Prostate gland (tissue), 2 donors: Measurements from ENCODE around the gene MYL4. TPM values are rescaled to one million over a fixed set of nuclear protein-coding genes. Genes with fewer than 3 reads are reported as not detected.
A peak's percentile ranks its signal among the peaks of the same experiment; 100 is the strongest.

Experiments used
- DNase-seq: peaks from one replicate; pipeline ENCODE4 v3.0.0-alpha.2; 2019; ENCODE audit warnings: low spot score
- H3K27ac ChIP-seq, 2 donors: fragments of 200-600 bp; sonication (generic); 2 replicates each; pipeline ENCODE4 v1.5.1; 2017 to 2019
- H3K27me3 ChIP-seq: fragments of 200-600 bp; sonication (generic); replicated peaks from 2 replicates; pipeline ENCODE4 v1.5.1; 2019; ENCODE audit not compliant: insufficient read depth
- H3K36me3 ChIP-seq, 2 donors: fragments of 200-600 bp; sonication (generic); 1 replicate in 1 of 2; 2 replicates in 1 of 2; pipeline versions ENCODE4 v1.5.1 to v1.8.1; 2017 to 2019
- H3K4me1 ChIP-seq: fragments of 200-600 bp; sonication (generic); replicated peaks from 2 replicates; pipeline ENCODE4 v1.5.1; 2019
- H3K4me3 ChIP-seq, 2 donors: fragments of 200-600 bp; sonication (generic); 2 replicates each; pipeline ENCODE4 v1.5.1; 2017 to 2019
- H3K9me3 ChIP-seq: fragments of 200-600 bp; sonication (generic); 2 replicates; pipeline ENCODE4 v1.5.1; 2017
- CTCF ChIP-seq, 4 experiments: fragments of 200-600 bp in 2 of 4; fragments of 450-650 bp in 2 of 4; sonication (generic) in 2 of 4; IDR thresholded peaks; 1 replicate in 3 of 4; 2 replicates in 1 of 4; pipeline ENCODE4 v1.5.1; 2016 to 2019; ENCODE audit warnings: antibody characterized with exemption in 4 of 4, mild to moderate bottlenecking in 2 of 4, moderate library complexity in 2 of 4
- POLR2A ChIP-seq: fragments of 450-650 bp; IDR thresholded peaks from one replicate; pipeline ENCODE4 v1.6.1; 2016; ENCODE audit warnings: antibody characterized with exemption, mild to moderate bottlenecking
- POLR2AphosphoS5 ChIP-seq: sonication (generic); formaldehyde crosslinking; IDR thresholded peaks from one replicate; pipeline ENCODE4 v1.6.1; 2017; ENCODE audit warnings: antibody characterized with exemption
- WGBS: methylation state at CpG from one replicate; pipeline ENCODE4 v1.1.5; 2018; 5-methylcytosine and 5-hydroxymethylcytosine counted together
- intact Hi-C: fragments of 100-400 bp; cut with DNase I; formaldehyde crosslinking; loops from one replicate; pipeline ENCODE4 v1.14.2; 2022
- total RNA-seq, 2 donors: library from RNA; depleted of rRNA; stranded (reverse); fragments of >200 nt; gene quantifications; one replicate each; pipeline ENCODE4 v1.1.0, GENCODE V29; 2016

MYL4 gene
- total RNA-seq, 2 donors from 2014 or later = 4.3 TPM; not detected in 1

GRCh38 chr17:47252209-47252608 lies 43.1 kb downstream of the MYL4 start:
- WGBS = 100% methylated on average over 1 of the region's 1 CpG
- Histone ChIP-seq H3K36me3 (no peaks in the 10 kb centered on the region), H3K4me1 (no peaks in the 10 kb centered on the region), H3K27ac (no peak overlapping the region), H3K4me3 (no peak overlapping the region), H3K27me3 (no peaks in the 10 kb centered on the region), H3K9me3 (no peaks in the 10 kb centered on the region)
- TF ChIP-seq CTCF (IDR thresholded peaks at IDR 0.05) (no peak), POLR2AphosphoS5 (no peak), POLR2A (no peak)
- DNase-seq = no peak
- intact Hi-C loops = no loop called here

- no peaks in the 10 kb centered on the region for H3K27me3 ChIP-seq
- H3K27ac ChIP-seq = no peak overlapping the region
- no peaks in the 10 kb centered on the region for H3K36me3 ChIP-seq
- TF ChIP-seq CTCF (IDR thresholded peaks at IDR 0.05) (no peak), POLR2AphosphoS5 (no peak), POLR2A (no peak)
- H3K9me3 ChIP-seq = no peaks in the 10 kb centered on the region
- no peaks in the 10 kb centered on the region for H3K4me1 ChIP-seq
- WGBS = 67% methylated on average over 10 of the region's 10 CpGs
- intact Hi-C loops = no loop called here
- DNase-seq = no peak
- peak overlapping the region; percentile 42 to 47 for H3K4me3 ChIP-seq
Measured at GRCh38 chr17:47252766-47253512, 43.8 kb downstream of the MYL4 start.

- peak within 1 kb of the TSS; percentile 34 to 53 for H3K27ac ChIP-seq
- no peaks in the 10 kb centered on the region for H3K36me3 ChIP-seq
- peak; percentile 47 for DNase-seq
- 1% methylated on average over 95 of the region's 112 CpGs for WGBS
- TF ChIP-seq POLR2A (no peak), POLR2AphosphoS5 (no peak), CTCF (IDR thresholded peaks at IDR 0.05) (peak in 2 of 4 experiments; percentile 26 to 36)
- no peaks in the 10 kb centered on the region for H3K4me1 ChIP-seq
- intact Hi-C loops = no loop called here
- peak within 1 kb of the TSS; percentile 42 to 47 for H3K4me3 ChIP-seq
- no peaks in the 10 kb centered on the region for H3K27me3 ChIP-seq
- H3K9me3 ChIP-seq = no peaks in the 10 kb centered on the region
Measured at GRCh38 chr17:47253541-47254402, 44.6 kb downstream of the MYL4 start, which contains the start of gene ITGB3. ITGB3 (plus strand) TSS chr17:47253827; CDS start chr17:47253862, 35 bp downstream.

- H3K27me3 ChIP-seq = no peaks in the 10 kb centered on the region
- intact Hi-C loops = no loop called here
- H3K4me3 ChIP-seq = peak overlapping the region; percentile 42 to 47
- no peaks in the 10 kb centered on the region for H3K9me3 ChIP-seq
- no peaks in the 10 kb centered on the region for H3K36me3 ChIP-seq
- TF ChIP-seq CTCF (IDR thresholded peaks at IDR 0.05) = no peak
- H3K27ac ChIP-seq = peak overlapping the region; percentile 34 to 53
- H3K4me1 ChIP-seq = no peaks in the 10 kb centered on the region
- no peak for DNase-seq
- WGBS = 10% methylated on average over 15 of the region's 15 CpGs
Measured at GRCh38 chr17:47254403-47254943, 45.3 kb downstream of the MYL4 start.
